ENCODE results near the gene LEUTX.

LEUTX gene

GRCh38 chr19:39819786-39820185 lies 41.1 kb downstream of the LEUTX start:
- H3K4me3 ChIP-seq (ENCODE audit: low read depth, low read length): no peak overlapping the region
- DNase-seq (ENCODE audit: low read depth): no peak
- TF ChIP-seq CTCF (IDR thresholded peaks at IDR 0.05; ENCODE audit: control insufficient read depth, extremely low read depth, insufficient read depth): no peak

- H3K4me3 ChIP-seq (ENCODE audit: low read depth, low read length): no peak overlapping the region
- no peak for DNase-seq (ENCODE audit: low read depth)
- TF ChIP-seq CTCF (IDR thresholded peaks at IDR 0.05; ENCODE audit: control insufficient read depth, extremely low read depth, insufficient read depth): no peak
These were observed 42.0 kb downstream of the LEUTX start for GRCh38 chr19:39820696-39821095.

GRCh38 chr19:39823686-39824085 lies 45.0 kb downstream of the LEUTX start:
- H3K4me3 ChIP-seq (ENCODE audit: low read depth, low read length): peak overlapping the region; percentile 94
- no peak for DNase-seq (ENCODE audit: low read depth)
- no peak for TF ChIP-seq CTCF (IDR thresholded peaks at IDR 0.05; ENCODE audit: control insufficient read depth, extremely low read depth, insufficient read depth)

- peak overlapping the region; percentile 94 for H3K4me3 ChIP-seq (ENCODE audit: low read depth, low read length)
- peak; percentile 89 for DNase-seq (ENCODE audit: low read depth)
- no peak for TF ChIP-seq CTCF (IDR thresholded peaks at IDR 0.05; ENCODE audit: control insufficient read depth, extremely low read depth, insufficient read depth)
These were observed 45.8 kb downstream of the LEUTX start for GRCh38 chr19:39824143-39825092.

GRCh38 chr19:39825093-39825463 lies 46.4 kb downstream of the LEUTX start:
- DNase-seq (ENCODE audit: low read depth): no peak
- peak overlapping the region; percentile 94 for H3K4me3 ChIP-seq (ENCODE audit: low read depth, low read length)
- no peak for TF ChIP-seq CTCF (IDR thresholded peaks at IDR 0.05; ENCODE audit: control insufficient read depth, extremely low read depth, insufficient read depth)

- DNase-seq (ENCODE audit: low read depth): no peak
- TF ChIP-seq CTCF (IDR thresholded peaks at IDR 0.05; ENCODE audit: control insufficient read depth, extremely low read depth, insufficient read depth): no peak
- no peak overlapping the region for H3K4me3 ChIP-seq (ENCODE audit: low read depth, low read length)
These were observed 47.0 kb downstream of the LEUTX start for GRCh38 chr19:39825531-39826076.

Data from LNCaP clone FGC (cell line).